ENCODE measurements around the gene COL9A1.

COL9A1 gene

DNA sequence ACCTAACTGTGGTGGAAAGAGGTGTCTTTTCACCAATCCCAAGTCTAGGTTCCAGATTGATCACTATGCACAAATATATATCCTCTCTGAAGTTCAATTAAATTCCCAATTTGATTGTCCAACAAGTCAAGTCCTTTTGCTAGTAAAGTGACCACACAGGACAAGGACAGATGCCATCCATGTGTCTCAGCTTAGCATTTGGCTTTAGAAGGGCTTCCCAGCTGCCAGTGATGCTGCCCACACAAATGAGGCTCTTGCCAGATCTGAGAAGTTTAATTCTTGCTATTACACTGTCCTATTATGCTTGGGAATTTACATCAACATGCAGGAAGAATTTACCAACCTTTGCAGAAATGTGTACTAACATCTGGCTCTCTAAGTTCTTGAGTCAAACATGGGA lies 108.5 kb downstream of the COL9A1 start:
- Mint-ChIP-seq H3K36me3 (ENCODE audit: low read depth) (no peaks in the 10 kb centered on the region), H3K4me3 (no peak overlapping the region), H3K9me3 (no peaks in the 10 kb centered on the region), H3K27ac (no peak overlapping the region), H3K4me1 (ENCODE audit: low read depth) (no peaks in the 10 kb centered on the region), H3K27me3 (peaks cover 1% of the 10 kb centered on the region)
- intact Hi-C loops (cut with micrococcal nuclease) = no loop called here

DNA sequence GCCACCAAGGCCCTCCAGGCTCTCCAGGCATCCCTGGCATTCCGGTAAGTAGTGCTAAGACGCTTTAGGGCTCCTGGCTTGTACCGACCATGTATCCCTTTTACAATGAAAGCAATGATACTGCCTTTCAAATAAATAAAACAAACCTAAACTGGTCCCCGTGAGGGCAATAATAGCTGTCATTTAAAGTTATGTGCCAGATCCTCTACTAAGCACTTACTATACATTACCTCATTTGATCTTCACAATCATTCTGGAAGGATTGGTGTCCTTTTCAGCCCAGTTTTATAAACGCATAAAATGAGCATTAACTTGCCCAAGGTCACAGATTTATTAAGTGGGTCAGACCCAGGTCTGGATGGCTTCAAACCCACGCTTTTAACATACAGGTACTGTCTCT lies 114.7 kb downstream of the COL9A1 start:
- Mint-ChIP-seq H3K4me1 (ENCODE audit: low read depth) (no peaks in the 10 kb centered on the region), H3K27me3 (no peaks in the 10 kb centered on the region), H3K4me3 (no peak overlapping the region), H3K36me3 (ENCODE audit: low read depth) (no peaks in the 10 kb centered on the region), H3K27ac (no peak overlapping the region), H3K9me3 (no peaks in the 10 kb centered on the region)
- intact Hi-C loops (cut with micrococcal nuclease) = no loop called here

GRCh38 chr6:70186461-70186860 lies 116.4 kb downstream of the COL9A1 start:
- Mint-ChIP-seq H3K27me3 (no peaks in the 10 kb centered on the region), H3K27ac (no peak overlapping the region), H3K4me1 (ENCODE audit: low read depth) (no peaks in the 10 kb centered on the region), H3K4me3 (no peak overlapping the region), H3K36me3 (ENCODE audit: low read depth) (no peaks in the 10 kb centered on the region), H3K9me3 (no peaks in the 10 kb centered on the region)
- intact Hi-C loops (cut with micrococcal nuclease) = no loop called here

- Mint-ChIP-seq H3K27me3 (no peaks in the 10 kb centered on the region), H3K4me3 (no peak overlapping the region), H3K27ac (no peak overlapping the region), H3K4me1 (ENCODE audit: low read depth) (no peaks in the 10 kb centered on the region), H3K9me3 (no peaks in the 10 kb centered on the region), H3K36me3 (ENCODE audit: low read depth) (no peaks in the 10 kb centered on the region)
- intact Hi-C loops (cut with micrococcal nuclease) = no loop called here
Observed at GRCh38 chr6:70184723-70185122, 118.2 kb downstream of the COL9A1 start.

- intact Hi-C loops (cut with micrococcal nuclease) = no loop called here
- H3K4me1 Mint-ChIP-seq (ENCODE audit: low read depth) = no peaks in the 10 kb centered on the region
- H3K27ac Mint-ChIP-seq = no peak overlapping the region
- H3K36me3 Mint-ChIP-seq (ENCODE audit: low read depth) = no peaks in the 10 kb centered on the region
- no peaks in the 10 kb centered on the region for H3K27me3 Mint-ChIP-seq
- no peak overlapping the region for H3K4me3 Mint-ChIP-seq
- H3K9me3 Mint-ChIP-seq = no peaks in the 10 kb centered on the region
Observed at GRCh38 chr6:70183538-70183937, 119.3 kb downstream of the COL9A1 start.

GRCh38 chr6:70180901-70181599 lies 121.8 kb downstream of the COL9A1 start:
- Mint-ChIP-seq H3K27ac (no peak overlapping the region), H3K4me1 (ENCODE audit: low read depth) (no peaks in the 10 kb centered on the region), H3K27me3 (no peaks in the 10 kb centered on the region), H3K36me3 (ENCODE audit: low read depth) (no peaks in the 10 kb centered on the region), H3K9me3 (no peaks in the 10 kb centered on the region), H3K4me3 (no peak overlapping the region)
- intact Hi-C loops (cut with micrococcal nuclease) = no loop called here

DNA sequence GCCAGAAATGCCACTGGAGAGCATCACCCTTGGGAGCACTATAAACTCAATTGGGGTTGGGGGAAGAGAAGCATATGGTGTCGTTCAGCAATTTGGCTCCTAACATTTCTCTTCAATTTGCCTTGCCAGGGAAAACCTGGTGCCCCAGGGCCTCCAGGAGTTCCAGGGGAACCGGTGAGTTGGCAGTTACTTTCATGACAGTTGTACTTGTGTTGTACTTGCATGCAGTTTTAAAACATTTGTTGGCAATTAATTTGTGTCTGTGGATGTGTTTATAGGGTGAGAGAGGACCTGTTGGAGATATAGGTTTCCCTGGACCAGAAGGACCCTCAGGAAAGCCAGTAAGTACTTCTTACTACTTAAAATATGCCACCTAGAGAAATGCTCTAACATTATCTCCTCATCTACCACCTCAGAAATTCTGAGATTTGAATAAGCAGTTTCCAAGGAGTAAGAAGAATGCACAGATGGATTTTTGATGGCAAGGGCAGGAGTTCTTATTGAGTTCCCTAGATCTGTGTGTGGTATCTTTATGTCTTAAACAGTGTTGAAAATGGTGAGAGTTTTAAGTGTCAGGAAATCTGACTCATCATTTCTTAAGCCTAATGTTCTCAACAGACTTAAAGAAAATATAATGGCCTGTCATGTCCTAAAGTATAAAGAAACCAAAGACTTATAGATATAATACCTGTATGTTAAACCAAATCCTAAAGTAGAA lies 122.5 kb downstream of the COL9A1 start:
- Mint-ChIP-seq H3K36me3 (ENCODE audit: low read depth) (no peaks in the 10 kb centered on the region), H3K4me3 (no peak overlapping the region), H3K27me3 (no peaks in the 10 kb centered on the region), H3K27ac (no peak overlapping the region), H3K9me3 (no peaks in the 10 kb centered on the region), H3K4me1 (ENCODE audit: low read depth) (no peaks in the 10 kb centered on the region)
- intact Hi-C loops (cut with micrococcal nuclease) = no loop called here

DNA sequence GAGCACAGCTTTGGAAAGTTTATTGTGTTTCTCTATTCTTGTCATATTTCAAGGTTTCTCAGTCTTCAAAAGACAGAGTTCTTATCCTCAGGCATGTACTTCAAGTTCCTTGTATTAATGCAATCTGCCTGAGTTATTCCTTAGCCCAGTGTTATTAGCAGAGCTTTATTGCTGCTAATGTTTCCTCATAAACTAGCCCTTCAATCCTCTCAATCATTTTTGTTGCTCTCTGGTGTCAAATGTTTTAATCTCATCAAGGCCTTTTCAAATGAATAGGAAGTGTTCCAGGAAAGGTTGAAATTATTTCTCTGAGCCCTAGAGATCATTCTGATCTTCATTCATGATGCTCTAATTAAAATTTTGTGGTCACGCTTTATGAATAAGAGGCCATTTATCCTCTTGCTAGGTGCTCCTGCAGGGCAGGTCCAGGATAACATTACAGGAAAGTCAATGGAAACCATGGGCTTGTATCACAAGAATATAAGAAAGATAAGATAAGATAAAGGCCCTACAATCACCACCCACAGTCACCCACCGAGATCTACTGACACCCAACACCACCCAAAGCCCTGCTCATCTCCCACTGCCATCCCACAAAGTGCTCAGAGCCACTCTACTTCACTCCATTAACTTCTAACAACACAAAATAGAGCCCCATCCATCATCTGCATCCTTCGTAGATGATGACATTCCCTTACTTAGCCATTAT lies 125.9 kb downstream of the COL9A1 start:
- no peaks in the 10 kb centered on the region for H3K27me3 Mint-ChIP-seq
- no peaks in the 10 kb centered on the region for H3K9me3 Mint-ChIP-seq
- H3K36me3 Mint-ChIP-seq (ENCODE audit: low read depth) = no peaks in the 10 kb centered on the region
- intact Hi-C loops (cut with micrococcal nuclease) = no loop called here
- H3K27ac Mint-ChIP-seq = no peak overlapping the region
- no peak overlapping the region for H3K4me3 Mint-ChIP-seq
- no peaks in the 10 kb centered on the region for H3K4me1 Mint-ChIP-seq (ENCODE audit: low read depth)

DNA sequence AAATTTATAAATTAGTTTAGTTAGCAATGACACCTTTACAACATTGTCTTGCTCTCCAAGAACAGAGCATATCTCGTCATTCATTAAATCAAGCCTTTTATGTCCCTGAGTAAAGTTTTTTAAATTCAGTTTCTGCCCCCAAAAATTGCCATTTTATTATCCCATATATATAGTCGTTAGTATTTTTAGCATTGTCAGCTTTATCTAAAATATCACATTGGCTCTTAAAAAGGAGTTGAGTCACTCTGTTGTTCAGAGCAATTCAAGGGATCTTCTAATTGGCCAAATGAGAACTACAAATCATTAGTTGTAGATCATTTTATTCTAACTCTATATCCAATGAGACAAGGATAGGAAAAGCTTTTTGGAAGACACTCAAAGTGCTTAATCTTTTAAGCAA lies 127.1 kb downstream of the COL9A1 start:
- no peak overlapping the region for H3K27ac Mint-ChIP-seq
- intact Hi-C loops (cut with micrococcal nuclease) = no loop called here

DNA sequence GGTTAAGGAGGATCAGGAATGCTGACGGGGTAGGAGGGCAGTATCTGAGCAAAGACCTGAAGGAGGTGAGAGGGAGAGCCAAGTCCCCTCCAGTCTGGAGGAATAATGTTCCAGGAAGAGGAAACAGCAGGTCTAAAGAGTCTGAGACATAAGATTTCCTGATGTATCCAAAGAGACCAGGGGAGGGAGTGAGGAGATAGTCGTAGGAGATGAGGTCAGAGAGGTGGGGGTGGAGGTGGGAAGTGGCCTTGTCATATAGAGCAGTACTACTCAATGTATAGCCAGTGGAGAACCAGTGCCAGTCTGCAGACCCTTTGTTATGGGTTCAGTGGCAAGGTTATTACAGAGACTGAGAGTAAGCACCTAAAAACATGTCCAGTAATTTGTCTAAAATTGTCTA lies 130.6 kb downstream of the COL9A1 start:
- Mint-ChIP-seq H3K9me3 (no peaks in the 10 kb centered on the region), H3K27me3 (no peaks in the 10 kb centered on the region), H3K4me3 (no peak overlapping the region), H3K36me3 (ENCODE audit: low read depth) (no peaks in the 10 kb centered on the region), H3K4me1 (ENCODE audit: low read depth) (no peaks in the 10 kb centered on the region), H3K27ac (no peak overlapping the region)
- intact Hi-C loops (cut with micrococcal nuclease) = no loop called here

More for the DNA sequence above, 127.1 kb downstream of the COL9A1 start:
- no peak overlapping the region for H3K4me3 Mint-ChIP-seq
- no peaks in the 10 kb centered on the region for H3K9me3 Mint-ChIP-seq
- no peaks in the 10 kb centered on the region for H3K27me3 Mint-ChIP-seq
- H3K36me3 Mint-ChIP-seq (ENCODE audit: low read depth) = no peaks in the 10 kb centered on the region
- no peaks in the 10 kb centered on the region for H3K4me1 Mint-ChIP-seq (ENCODE audit: low read depth)

GRCh38 chr6:70171236-70171635 lies 131.6 kb downstream of the COL9A1 start:
- Mint-ChIP-seq H3K4me3 (no peak overlapping the region), H3K9me3 (no peaks in the 10 kb centered on the region), H3K4me1 (ENCODE audit: low read depth) (no peaks in the 10 kb centered on the region), H3K27ac (no peak overlapping the region), H3K36me3 (ENCODE audit: low read depth) (no peaks in the 10 kb centered on the region), H3K27me3 (peaks cover 9% of the 10 kb centered on the region)
- intact Hi-C loops (cut with micrococcal nuclease) = no loop called here

DNA sequence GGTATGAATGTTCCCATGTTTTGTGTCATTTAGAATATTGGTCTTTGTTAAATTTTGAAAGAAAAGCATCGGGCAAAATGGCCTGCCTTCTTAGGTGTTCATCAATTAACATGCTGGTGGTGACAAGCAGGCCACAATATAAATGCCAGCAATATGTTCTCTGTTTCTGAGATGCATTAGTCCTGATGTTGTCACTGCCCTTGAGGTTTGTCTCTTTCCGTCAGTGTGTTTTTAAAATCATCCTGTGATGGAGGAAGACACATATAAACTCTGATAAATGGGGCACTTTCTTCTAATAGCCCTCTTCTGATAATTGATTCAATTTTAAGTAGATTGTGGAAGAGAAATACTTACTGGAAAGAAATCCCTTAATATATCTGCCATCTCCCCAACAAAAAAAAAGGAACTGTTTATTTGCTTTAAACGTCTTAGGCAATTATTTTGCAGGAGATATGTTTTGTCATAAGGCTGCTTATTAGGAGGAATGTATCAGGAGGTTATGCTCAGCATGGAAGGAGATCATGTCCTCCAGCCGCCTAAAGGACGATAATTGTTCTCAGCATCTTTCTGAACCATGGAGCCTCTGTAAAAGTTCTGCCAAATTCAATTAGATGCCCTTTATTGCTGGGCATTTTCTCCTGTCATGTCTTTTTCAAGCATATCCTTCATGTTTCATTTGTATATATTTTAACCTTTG lies 134.1 kb downstream of the COL9A1 start:
- H3K4me1 Mint-ChIP-seq (ENCODE audit: low read depth) = no peaks in the 10 kb centered on the region
- no peaks in the 10 kb centered on the region for H3K36me3 Mint-ChIP-seq (ENCODE audit: low read depth)
- intact Hi-C loops (cut with micrococcal nuclease) = no loop called here
- no peak overlapping the region for H3K27ac Mint-ChIP-seq
- H3K4me3 Mint-ChIP-seq = no peak overlapping the region
- H3K9me3 Mint-ChIP-seq = no peaks in the 10 kb centered on the region
- H3K27me3 Mint-ChIP-seq = peaks cover 11% of the 10 kb centered on the region
